GF-D8 (cell line): ENCODE measurements around the gene RNF151.

Experiments
- DNase-seq: peaks from one replicate; lab custom pipeline; 2025; lab: John Stamatoyannopoulos, UW

RNF151 gene

GRCh38 chr16:1978476-1979120, 11.9 kb downstream of the RNF151 start:
- no peak for DNase-seq

GRCh38 chr16:1979271-1980029, 12.8 kb downstream of the RNF151 start:
- DNase-seq: no peak

GRCh38 chr16:1980030-1980769, 13.5 kb downstream of the RNF151 start:
- DNase-seq: no peak

GRCh38 chr16:1980770-1981087, 14.1 kb downstream of the RNF151 start:
- no peak for DNase-seq

- DNase-seq: no peak
Observed at GRCh38 chr16:1981398-1981836, 14.8 kb downstream of the RNF151 start, which contains the start of gene NOXO1. TSS of gene NOXO1 (minus strand) at chr16:1981469. CDS start at chr16:1981179, 290 bp downstream.

GRCh38 chr16:1982013-1982433, 15.4 kb downstream of the RNF151 start:
- DNase-seq: no peak

GRCh38 chr16:1982991-1983543, 16.4 kb downstream of the RNF151 start:
- DNase-seq: no peak

- peak; percentile 67 for DNase-seq
Observed at GRCh38 chr16:1983544-1984346, 17.1 kb downstream of the RNF151 start, which contains the start of gene GFER. TSS of gene GFER (plus strand) at chr16:1984193. CDS start at chr16:1984219, 26 bp downstream.

GRCh38 chr16:1984347-1985225, 17.9 kb downstream of the RNF151 start:
- DNase-seq: no peak

- no peak for DNase-seq
Observed at GRCh38 chr16:1985466-1986150, 19.0 kb downstream of the RNF151 start.

GRCh38 chr16:1987198-1987597, 20.5 kb downstream of the RNF151 start:
- no peak for DNase-seq

- DNase-seq: no peak
Observed at GRCh38 chr16:1989209-1990100, 22.8 kb downstream of the RNF151 start, which contains the start of gene SYNGR3. TSS of gene SYNGR3 (plus strand) at chr16:1989970. CDS start at chr16:1990103, 133 bp downstream.

GRCh38 chr16:1990101-1990350, 23.4 kb downstream of the RNF151 start:
- DNase-seq: no peak

- no peak for DNase-seq
Observed at GRCh38 chr16:1990351-1991134, 23.9 kb downstream of the RNF151 start.

GRCh38 chr16:1991135-1991551, 24.5 kb downstream of the RNF151 start:
- DNase-seq: peak; percentile 47

- no peak for DNase-seq
Observed at GRCh38 chr16:1991588-1991947, 24.9 kb downstream of the RNF151 start.

GRCh38 chr16:1991948-1992703, 25.5 kb downstream of the RNF151 start:
- DNase-seq: peak; percentile 83
